Stimulated activated CD8-positive, alpha-beta memory T cell treated with anti-CD3 and anti-CD28 coated beads, Interleukin-2, amount 100 ng/mL, for 48 hours (primary cell): ENCODE data around the gene LDB2.

ENCODE experiments used
- DNase-seq, 2 donors: peaks; one replicate each; pipeline ENCODE4 v3.0.0-alpha.2; 2020; ENCODE audit warnings: low read depth in 2 of 2

Gene LDB2

GRCh38 chr4:16757080-16757521, 141.3 kb downstream of the LDB2 start:
- no peak for DNase-seq

- DNase-seq = no peak
Observed at GRCh38 chr4:16754104-16754503, 144.3 kb downstream of the LDB2 start.

GRCh38 chr4:16752150-16752549, 146.3 kb downstream of the LDB2 start:
- no peak for DNase-seq

- no peak for DNase-seq
Observed at GRCh38 chr4:16750882-16751642, 147.4 kb downstream of the LDB2 start.

GRCh38 chr4:16750216-16750615, 148.2 kb downstream of the LDB2 start:
- no peak for DNase-seq

GRCh38 chr4:16745887-16746286, 152.6 kb downstream of the LDB2 start:
- no peak for DNase-seq

- no peak for DNase-seq
Observed at GRCh38 chr4:16745009-16745635, 153.3 kb downstream of the LDB2 start.

GRCh38 chr4:16741287-16741686, 157.2 kb downstream of the LDB2 start:
- DNase-seq = no peak

GRCh38 chr4:16739997-16740624, 158.3 kb downstream of the LDB2 start:
- no peak for DNase-seq

- DNase-seq = no peak
Observed at GRCh38 chr4:16738558-16738957, 159.9 kb downstream of the LDB2 start.

- DNase-seq = no peak
Observed at GRCh38 chr4:16733509-16733908, 164.9 kb downstream of the LDB2 start.

GRCh38 chr4:16732741-16733140, 165.7 kb downstream of the LDB2 start:
- no peak for DNase-seq

GRCh38 chr4:16731776-16732380, 166.6 kb downstream of the LDB2 start:
- no peak for DNase-seq

- no peak for DNase-seq
Observed at GRCh38 chr4:16730522-16731205, 167.8 kb downstream of the LDB2 start.

- no peak for DNase-seq
Observed at GRCh38 chr4:16729336-16729735, 169.1 kb downstream of the LDB2 start.

- DNase-seq = no peak
Observed at GRCh38 chr4:16728849-16729248, 169.6 kb downstream of the LDB2 start.

GRCh38 chr4:16728111-16728510, 170.3 kb downstream of the LDB2 start:
- DNase-seq = no peak

- no peak for DNase-seq
Observed at GRCh38 chr4:16727218-16727617, 171.2 kb downstream of the LDB2 start.

GRCh38 chr4:16726368-16727050, 171.9 kb downstream of the LDB2 start:
- no peak for DNase-seq

GRCh38 chr4:16725252-16725651, 173.2 kb downstream of the LDB2 start:
- no peak for DNase-seq

- DNase-seq = no peak
Observed at GRCh38 chr4:16722416-16722815, 176.0 kb downstream of the LDB2 start.
